HepG2 (cell line): ENCODE results near the gene MRPL48. TPM values are rescaled to one million over a fixed set of nuclear protein-coding genes. Genes with fewer than 3 reads are reported as not detected.

ENCODE experiments used
- ELF1 ChIP-seq: sonication (generic); formaldehyde crosslinking; IDR thresholded peaks from 2 replicates; pipeline ENCODE4 v1.4.0; 2020; ENCODE audit warnings: missing genetic modification reagents
- MXI1 ChIP-seq: IDR thresholded peaks from 3 replicates; pipeline ENCODE4 v1.6.1; 2012; ENCODE audit warnings: low read depth, low read length, inconsistent platforms, borderline replicate concordance
- NFE2L2 ChIP-seq: fragments of 150-350 bp; IDR thresholded peaks from 2 replicates; pipeline ENCODE4 v1.6.1; 2014; ENCODE audit warnings: low read length
- NRL ChIP-seq: sonication (generic); formaldehyde crosslinking; IDR thresholded peaks from 2 replicates; pipeline ENCODE4 v1.5.0; 2020; ENCODE audit warnings: missing genetic modification reagents, mild to moderate bottlenecking, moderate library complexity, borderline replicate concordance
- RFX5 ChIP-seq: IDR thresholded peaks from 2 replicates; pipeline ENCODE4 v1.6.1; 2011; ENCODE audit warnings: low read depth, low read length, improper control_type of control experiment
- RXRA ChIP-seq: sonication (generic); formaldehyde crosslinking; IDR thresholded peaks from 2 replicates; pipeline ENCODE4 v1.5.1; 2020; ENCODE audit warnings: missing genetic modification reagents
- SMARCC2 ChIP-seq: fragments of 450-650 bp; IDR thresholded peaks from 2 replicates; pipeline ENCODE4 v1.6.1; 2017; ENCODE audit warnings: antibody characterized with exemption, mild to moderate bottlenecking
- SRSF9 ChIP-seq: fragments of 200-400 bp; formaldehyde crosslinking; IDR thresholded peaks from 2 replicates; pipeline ENCODE4 v1.6.1; 2018; ENCODE audit warnings: borderline replicate concordance, mild to moderate bottlenecking, low read depth, low read length; ENCODE audit not compliant: insufficient read depth, poor library complexity, severe bottlenecking
- XRCC5 ChIP-seq: fragments of 200-400 bp; formaldehyde crosslinking; optimal IDR thresholded peaks from 2 replicates; pipeline ENCODE3; 2017; ENCODE audit warnings: mild to moderate bottlenecking, low read length
- ZMAT5 ChIP-seq: sonication (generic); formaldehyde crosslinking; IDR thresholded peaks from 2 replicates; pipeline ENCODE4 v1.5.0; 2020; ENCODE audit warnings: mild to moderate bottlenecking, low read depth, missing genetic modification reagents, borderline replicate concordance
- ZMYM4 ChIP-seq: sonication (generic); formaldehyde crosslinking; IDR thresholded peaks from 2 replicates; pipeline ENCODE4 v1.8.1; 2023; ENCODE audit warnings: mild to moderate bottlenecking, missing genetic modification reagents
- ZNF234 ChIP-seq: sonication (generic); formaldehyde crosslinking; conservative IDR thresholded peaks from 2 replicates; pipeline ENCODE4 v1.5.1; 2020; ENCODE audit warnings: mild to moderate bottlenecking, missing genetic modification reagents
- ZNF253 ChIP-seq: sonication (generic); formaldehyde crosslinking; IDR thresholded peaks from 2 replicates; pipeline ENCODE4 v1.8.0; 2022; ENCODE audit warnings: mild to moderate bottlenecking, missing genetic modification reagents, borderline replicate concordance
- ZNF34 ChIP-seq: sonication (generic); formaldehyde crosslinking; IDR thresholded peaks from 2 replicates; pipeline ENCODE4 v1.4.0; 2020; ENCODE audit warnings: mild to moderate bottlenecking, missing genetic modification reagents, borderline replicate concordance
- ZNF550 ChIP-seq: sonication (generic); formaldehyde crosslinking; IDR thresholded peaks from 2 replicates; pipeline ENCODE4 v1.4.0; 2020; ENCODE audit warnings: mild to moderate bottlenecking, missing genetic modification reagents, borderline replicate concordance
- ZNF747 ChIP-seq: sonication (generic); formaldehyde crosslinking; IDR thresholded peaks from 2 replicates; pipeline ENCODE4 v1.8.1; 2023; ENCODE audit warnings: missing genetic modification reagents, mild to moderate bottlenecking, borderline replicate concordance
- ZNF777 ChIP-seq: sonication (generic); formaldehyde crosslinking; IDR thresholded peaks from 2 replicates; pipeline ENCODE4 v1.4.0; 2020; ENCODE audit warnings: missing genetic modification reagents
- ZNF780A ChIP-seq: sonication (generic); formaldehyde crosslinking; IDR thresholded peaks from 2 replicates; pipeline ENCODE4 v1.8.0; 2022; ENCODE audit warnings: mild to moderate bottlenecking, missing genetic modification reagents, moderate library complexity
- ZSCAN31 ChIP-seq: sonication (generic); formaldehyde crosslinking; IDR thresholded peaks from 2 replicates; pipeline ENCODE4 v1.5.0; 2020; ENCODE audit warnings: low read depth, mild to moderate bottlenecking, missing genetic modification reagents
- polyA plus RNA-seq, 8 experiments: library from polyadenylated mRNA; depleted of rRNA in 3 of 8; stranded (reverse) in 7 of 8; unstranded in 1 of 8; fragments of >200 nt; fragmentation: Illumina TruSeq in 4 of 8; extraction: Trizol in 4 of 8; gene quantifications; 2 replicates each; pipeline versions ENCODE4 v1.2.1 to v1.2.3, GENCODE V29; 2011 to 2016; ENCODE audit warnings: low read depth in 4 of 8, missing spikeins in 1 of 8, mixed read lengths in 1 of 8; ENCODE audit not compliant: insufficient read depth in 1 of 8
- total RNA-seq, 5 experiments: library from RNA; depleted of rRNA; stranded (reverse); fragments of >200 nt; fragmentation: Illumina TruSeq; extraction: Trizol; gene quantifications; 2 replicates each; pipeline ENCODE4 v1.2.3, GENCODE V29; 2016; ENCODE audit warnings: low read depth in 1 of 5
- TF ChIP-seq, protein P1 (sequence below): sonication (generic); formaldehyde crosslinking; conservative IDR thresholded peaks from 2 replicates; pipeline ENCODE4 v1.4.0; 2020; ENCODE audit warnings: missing genetic modification reagents
- TF ChIP-seq, protein P2 (sequence below): IDR thresholded peaks from 2 replicates; pipeline ENCODE4 v1.6.1; 2016; ENCODE audit warnings: missing biosample characterization, missing genetic modification reagents, low read depth
- TF ChIP-seq, protein P3 (sequence below): sonication (generic); formaldehyde crosslinking; IDR thresholded peaks from 2 replicates; pipeline ENCODE4 v1.4.0; 2020; ENCODE audit warnings: missing genetic modification reagents
- TF ChIP-seq, protein P4 (sequence below): IDR thresholded peaks from 2 replicates; pipeline ENCODE4 v1.6.1; 2016; ENCODE audit warnings: mild to moderate bottlenecking

MRPL48 gene
- total and polyA plus RNA-seq, 2 of the 13 experiments (the other 11 are each of a cell fraction or from before 2014, with no cell fraction given) = 61.2 to 67.9 TPM

DNA sequence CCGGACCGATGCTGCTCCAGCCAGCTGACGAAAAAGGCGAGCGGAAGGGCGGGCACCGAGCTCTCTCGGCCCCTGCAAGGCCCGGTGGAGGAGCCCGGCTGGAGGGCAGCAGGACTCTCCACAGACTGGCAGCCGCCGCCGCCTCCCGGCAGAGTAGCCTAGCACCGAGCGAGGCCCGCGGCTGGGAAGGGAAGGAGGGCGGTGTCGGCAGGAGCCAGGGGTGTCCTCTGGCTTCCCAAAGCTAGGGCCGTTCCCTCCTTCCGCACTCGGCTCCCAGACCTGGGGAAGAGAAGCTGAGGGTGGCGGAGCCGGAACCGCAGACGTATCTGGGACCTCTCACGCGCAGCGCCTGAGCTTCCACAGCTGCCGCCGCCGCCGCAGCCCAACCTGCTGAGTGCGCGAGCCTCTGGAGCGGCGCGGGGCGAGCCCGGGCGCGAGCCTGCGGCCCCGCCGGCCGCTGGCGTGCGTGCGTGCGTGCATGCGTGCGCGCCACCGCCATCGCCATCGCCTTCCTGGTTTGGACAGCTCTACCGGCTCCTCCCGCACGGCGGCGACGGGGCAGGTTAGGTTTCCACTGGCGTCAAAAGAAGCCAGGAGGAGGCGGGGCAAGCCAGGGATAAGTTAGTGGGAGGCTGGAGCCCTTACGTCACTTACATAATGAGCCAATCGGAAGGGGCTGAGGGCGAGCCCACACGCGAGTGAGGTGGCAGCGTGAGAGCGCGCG, 26.8 kb upstream of the MRPL48 start, which contains the start of gene RAB6A (continued):
- TF ChIP-seq, protein P1, sequence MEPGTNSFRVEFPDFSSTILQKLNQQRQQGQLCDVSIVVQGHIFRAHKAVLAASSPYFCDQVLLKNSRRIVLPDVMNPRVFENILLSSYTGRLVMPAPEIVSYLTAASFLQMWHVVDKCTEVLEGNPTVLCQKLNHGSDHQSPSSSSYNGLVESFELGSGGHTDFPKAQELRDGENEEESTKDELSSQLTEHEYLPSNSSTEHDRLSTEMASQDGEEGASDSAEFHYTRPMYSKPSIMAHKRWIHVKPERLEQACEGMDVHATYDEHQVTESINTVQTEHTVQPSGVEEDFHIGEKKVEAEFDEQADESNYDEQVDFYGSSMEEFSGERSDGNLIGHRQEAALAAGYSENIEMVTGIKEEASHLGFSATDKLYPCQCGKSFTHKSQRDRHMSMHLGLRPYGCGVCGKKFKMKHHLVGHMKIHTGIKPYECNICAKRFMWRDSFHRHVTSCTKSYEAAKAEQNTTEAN (CRISPR knock-in tag) = peak; percentile 44; the same call in 1 of the 2 replicates
- TF ChIP-seq NFE2L2 (no peak), ZNF780A (CRISPR knock-in tag) (no peak), ZMYM4 (CRISPR knock-in tag) (peak; percentile 81), ZNF234 (0 out of 2 replicates have a peak, but pooled peaks have one; percentile 7), ZNF777 (no peak), RFX5 (peak; percentile 68), ZNF747 (CRISPR knock-in tag) (no peak), ELF1 (CRISPR knock-in tag) (peak; percentile 93), ZMAT5 (CRISPR knock-in tag) (no peak), ZNF253 (CRISPR knock-in tag) (no peak), XRCC5 (peak; percentile 48), SMARCC2 (no peak), ZNF550 (CRISPR knock-in tag) (no peak), NRL (no peak), MXI1 (peak; percentile 90; the same call in 1 of the 3 replicates), SRSF9 (no peak), RXRA (CRISPR knock-in tag) (no peak), ZNF34 (CRISPR knock-in tag) (peak; percentile 75; the same call in 1 of the 2 replicates), ZSCAN31 (CRISPR knock-in tag) (peak; percentile 74; the same call in 1 of the 2 replicates)
- TF ChIP-seq, protein P2, sequence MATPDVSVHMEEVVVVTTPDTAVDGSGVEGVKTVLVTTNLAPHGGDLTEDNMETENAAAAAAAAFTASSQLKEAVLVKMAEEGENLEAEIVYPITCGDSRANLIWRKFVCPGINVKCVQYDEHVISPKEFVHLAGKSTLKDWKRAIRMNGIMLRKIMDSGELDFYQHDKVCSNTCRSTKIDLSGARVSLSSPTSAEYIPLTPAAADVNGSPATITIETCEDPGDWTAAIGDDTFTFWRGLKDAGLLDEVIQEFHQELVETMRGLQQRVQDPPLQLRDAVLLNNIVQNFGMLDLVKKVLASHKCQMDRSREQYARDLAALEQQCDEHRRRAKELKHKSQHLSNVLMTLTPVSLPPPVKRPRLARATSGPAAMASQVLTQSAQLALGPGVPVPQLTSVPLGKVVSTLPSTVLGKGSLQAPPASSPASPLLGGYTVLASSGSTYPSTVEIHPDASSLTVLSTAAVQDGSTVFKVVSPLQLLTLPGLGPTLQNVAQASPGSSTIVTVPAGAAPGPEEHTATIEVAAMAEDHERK (CRISPR knock-in tag) = peak; percentile 92
- TF ChIP-seq, protein P3, sequence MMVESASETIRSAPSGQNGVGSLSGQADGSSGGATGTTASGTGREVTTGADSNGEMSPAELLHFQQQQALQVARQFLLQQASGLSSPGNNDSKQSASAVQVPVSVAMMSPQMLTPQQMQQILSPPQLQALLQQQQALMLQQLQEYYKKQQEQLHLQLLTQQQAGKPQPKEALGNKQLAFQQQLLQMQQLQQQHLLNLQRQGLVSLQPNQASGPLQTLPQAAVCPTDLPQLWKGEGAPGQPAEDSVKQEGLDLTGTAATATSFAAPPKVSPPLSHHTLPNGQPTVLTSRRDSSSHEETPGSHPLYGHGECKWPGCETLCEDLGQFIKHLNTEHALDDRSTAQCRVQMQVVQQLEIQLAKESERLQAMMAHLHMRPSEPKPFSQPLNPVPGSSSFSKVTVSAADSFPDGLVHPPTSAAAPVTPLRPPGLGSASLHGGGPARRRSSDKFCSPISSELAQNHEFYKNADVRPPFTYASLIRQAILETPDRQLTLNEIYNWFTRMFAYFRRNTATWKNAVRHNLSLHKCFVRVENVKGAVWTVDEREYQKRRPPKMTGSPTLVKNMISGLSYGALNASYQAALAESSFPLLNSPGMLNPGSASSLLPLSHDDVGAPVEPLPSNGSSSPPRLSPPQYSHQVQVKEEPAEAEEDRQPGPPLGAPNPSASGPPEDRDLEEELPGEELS = 0 out of 2 replicates have a peak, but pooled peaks have one; percentile 35
- TF ChIP-seq, protein P4, sequence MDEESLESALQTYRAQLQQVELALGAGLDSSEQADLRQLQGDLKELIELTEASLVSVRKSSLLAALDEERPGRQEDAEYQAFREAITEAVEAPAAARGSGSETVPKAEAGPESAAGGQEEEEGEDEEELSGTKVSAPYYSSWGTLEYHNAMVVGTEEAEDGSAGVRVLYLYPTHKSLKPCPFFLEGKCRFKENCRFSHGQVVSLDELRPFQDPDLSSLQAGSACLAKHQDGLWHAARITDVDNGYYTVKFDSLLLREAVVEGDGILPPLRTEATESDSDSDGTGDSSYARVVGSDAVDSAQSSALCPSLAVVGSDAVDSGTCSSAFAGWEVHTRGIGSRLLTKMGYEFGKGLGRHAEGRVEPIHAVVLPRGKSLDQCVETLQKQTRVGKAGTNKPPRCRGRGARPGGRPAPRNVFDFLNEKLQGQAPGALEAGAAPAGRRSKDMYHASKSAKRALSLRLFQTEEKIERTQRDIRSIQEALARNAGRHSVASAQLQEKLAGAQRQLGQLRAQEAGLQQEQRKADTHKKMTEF (CRISPR knock-in tag) = peak; percentile 75; the same call in 1 of the 2 replicates
